ENCODE data around the gene CLCN7.

GRCh38 chr16:1464894-1465566 is 9.8 kb downstream of the CLCN7 start:
- no peak for TF ChIP-seq EP300 (IDR thresholded peaks at IDR 0.05; ENCODE audit: borderline replicate concordance in 1 of 2, low read depth in 1 of 2, low read length in 1 of 2)
- TF ChIP-seq CTCF (IDR thresholded peaks at IDR 0.05), result no peak
- TF ChIP-seq TAF1 (IDR thresholded peaks at IDR 0.05; ENCODE audit: borderline replicate concordance, low read depth, low read length), result no peak
- TF ChIP-seq RAD21 (IDR thresholded peaks at IDR 0.05; ENCODE audit: low read length), result no peak
- TF ChIP-seq GABPA (IDR thresholded peaks at IDR 0.05; ENCODE audit: low read depth), result no peak
- TF ChIP-seq MAX (IDR thresholded peaks at IDR 0.05; ENCODE audit: low read depth), result no peak
- TF ChIP-seq REST (IDR thresholded peaks at IDR 0.05; ENCODE audit: low read depth, low read length), result no peak
- TF ChIP-seq POLR2AphosphoS5 (IDR thresholded peaks at IDR 0.05; ENCODE audit: low read depth, low read length), result no peak
- no peak for TF ChIP-seq SMC3 (IDR thresholded peaks at IDR 0.05; ENCODE audit: low read depth, low read length)
- no peak for TF ChIP-seq IRF3 (IDR thresholded peaks at IDR 0.05; ENCODE audit: low read depth, low read length)
- no peak for TF ChIP-seq SIN3A (IDR thresholded peaks at IDR 0.05; ENCODE audit: borderline replicate concordance, low read depth, low read length)

Measured in SK-N-SH (cell line).